ENCODE results near the gene C1S. TPM values are rescaled to one million over a fixed set of nuclear protein-coding genes. Genes with fewer than 3 reads are reported as not detected.
"Not testable (repeated sequence)": the region's sequence is repeated elsewhere in the genome, so short reads cannot be mapped to it uniquely, and the experiment has no call there.

C1S gene
- total RNA-seq, 1 donor, result 0.81 TPM

DNA sequence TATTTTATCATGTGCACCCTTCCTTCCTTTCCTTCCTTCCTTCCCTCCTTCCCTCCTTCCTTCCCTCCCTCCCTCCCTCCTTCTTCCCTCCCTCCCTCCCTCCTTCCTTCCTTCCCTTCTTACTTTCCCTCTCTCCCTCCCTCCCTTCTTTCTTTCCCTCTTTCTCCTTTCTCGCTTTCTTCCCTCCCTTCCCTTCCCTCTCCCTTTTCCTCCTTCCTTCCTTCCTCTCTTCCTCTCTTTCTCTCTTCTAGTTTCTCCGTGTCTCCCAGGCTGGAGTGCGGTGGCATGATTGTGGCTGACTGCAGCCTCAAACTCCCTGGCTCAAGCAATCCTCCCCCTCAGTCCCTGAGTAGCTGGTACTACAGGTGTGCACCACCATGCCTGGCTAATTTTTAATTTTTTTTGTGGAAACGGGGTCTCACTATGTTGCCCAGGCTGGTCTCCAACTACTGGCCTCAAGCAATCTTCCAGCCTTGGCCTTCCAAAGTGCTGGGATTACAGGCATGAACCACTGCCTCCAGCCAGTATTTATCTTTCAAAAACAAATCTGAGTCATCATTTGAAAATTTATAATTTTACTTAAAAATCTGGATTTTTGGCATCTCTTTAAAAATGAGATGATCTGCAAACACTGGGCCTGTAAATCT is 40.7 kb downstream of the C1S start:
- no peak for DNase-seq (ENCODE audit: low read depth in 2 of 3, low spot score in 2 of 3)

DNA sequence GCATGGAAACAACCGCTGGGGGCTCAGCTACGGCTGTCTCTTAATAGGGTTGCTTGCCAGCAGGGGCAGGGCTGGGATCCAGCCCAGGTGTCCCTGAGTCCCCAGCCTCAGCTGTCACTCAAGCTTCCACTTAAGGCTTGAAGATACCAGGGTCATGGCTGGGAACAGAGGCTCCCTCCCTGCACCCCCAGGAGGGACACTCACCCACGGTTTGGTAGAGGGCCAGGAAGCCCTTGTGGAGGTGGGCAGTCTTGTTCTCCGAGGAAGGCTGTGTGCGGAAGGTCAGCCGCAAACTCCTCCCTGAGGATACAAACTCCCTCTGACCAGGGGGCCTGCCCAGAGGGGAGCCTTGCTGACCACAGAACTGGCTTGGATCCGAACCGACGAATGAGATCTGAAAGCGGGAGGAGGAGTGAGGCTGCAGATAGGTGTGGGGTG is 41.2 kb downstream of the C1S start:
- no peak for DNase-seq (ENCODE audit: low read depth in 2 of 3, low spot score in 2 of 3)

DNA sequence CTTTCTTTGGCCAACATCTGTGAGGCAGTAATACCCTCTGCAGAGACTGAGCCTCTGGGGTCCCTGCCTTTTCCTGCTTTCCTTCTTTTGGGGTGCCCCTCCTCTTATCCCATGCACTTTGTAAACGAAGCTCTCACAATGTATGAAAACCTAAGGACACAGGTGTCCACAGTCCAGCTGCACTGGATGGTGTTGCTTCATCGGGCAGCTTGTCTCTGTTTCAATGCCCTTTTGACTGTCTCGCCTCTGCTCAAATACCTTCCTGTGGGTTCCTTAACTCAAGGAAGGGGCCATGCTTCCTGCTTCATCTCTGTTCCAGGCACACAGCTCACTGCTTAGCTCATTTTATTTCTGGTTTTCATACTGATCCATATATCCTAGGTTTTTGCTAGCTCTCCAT is 42.1 kb downstream of the C1S start:
- DNase-seq (ENCODE audit: low read depth in 2 of 3, low spot score in 2 of 3), result no peak

DNA sequence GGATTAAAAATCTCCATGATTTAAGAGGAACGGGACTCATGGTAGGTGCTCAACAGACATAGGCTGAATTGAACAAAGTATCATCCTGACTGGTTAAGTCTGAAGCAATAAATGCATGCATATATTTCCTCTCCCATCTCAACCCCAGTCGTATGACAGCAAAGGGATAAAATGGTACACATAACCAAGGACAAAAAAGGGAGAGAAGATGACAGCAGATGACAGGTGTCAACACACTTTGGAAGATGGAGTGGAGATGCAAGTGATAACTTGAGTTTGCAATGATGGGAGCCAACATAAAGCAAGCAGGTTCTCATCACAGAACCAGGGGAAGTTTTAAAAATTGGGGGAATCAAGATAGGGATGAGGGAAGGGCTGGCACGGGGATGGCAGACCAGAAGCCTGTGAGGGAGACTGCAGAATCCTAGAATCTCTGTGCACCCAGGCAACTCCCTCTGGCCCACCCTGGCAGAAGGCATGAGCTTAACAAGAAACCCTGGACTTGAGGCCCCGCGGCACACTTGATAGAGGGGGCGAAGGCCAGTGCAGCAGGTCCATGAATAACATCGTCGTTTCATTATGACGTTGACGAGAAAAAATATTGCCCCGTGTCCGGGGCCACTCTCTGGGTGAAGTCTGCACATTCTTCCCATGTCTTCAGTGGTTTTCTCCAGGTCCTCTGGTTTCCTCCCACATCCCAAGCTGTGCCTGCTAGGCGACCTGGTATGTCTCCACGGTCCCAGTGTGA is 43.5 kb downstream of the C1S start:
- DNase-seq (ENCODE audit: low read depth in 2 of 3, low spot score in 2 of 3), result no peak

DNA sequence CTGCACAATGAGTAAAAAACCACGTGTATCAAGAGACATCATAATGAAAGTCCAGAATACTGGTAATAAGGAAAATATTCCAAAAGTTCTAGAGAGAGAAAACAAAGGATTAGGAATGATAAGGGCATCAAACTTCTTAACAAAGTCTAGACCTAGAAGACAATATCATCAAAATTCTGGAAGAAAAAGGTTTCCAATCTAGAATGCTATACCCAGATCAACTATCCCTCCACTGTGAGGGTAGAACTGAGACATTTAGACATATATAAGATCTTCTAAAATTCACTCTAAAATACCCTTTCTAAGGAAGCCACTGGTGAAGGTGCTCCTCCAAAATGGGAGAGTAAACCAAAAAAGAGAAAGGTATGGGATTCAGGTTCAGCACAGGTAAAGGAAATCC is 45.6 kb downstream of the C1S start:
- DNase-seq (ENCODE audit: low read depth in 2 of 3, low spot score in 2 of 3), result no peak

DNA sequence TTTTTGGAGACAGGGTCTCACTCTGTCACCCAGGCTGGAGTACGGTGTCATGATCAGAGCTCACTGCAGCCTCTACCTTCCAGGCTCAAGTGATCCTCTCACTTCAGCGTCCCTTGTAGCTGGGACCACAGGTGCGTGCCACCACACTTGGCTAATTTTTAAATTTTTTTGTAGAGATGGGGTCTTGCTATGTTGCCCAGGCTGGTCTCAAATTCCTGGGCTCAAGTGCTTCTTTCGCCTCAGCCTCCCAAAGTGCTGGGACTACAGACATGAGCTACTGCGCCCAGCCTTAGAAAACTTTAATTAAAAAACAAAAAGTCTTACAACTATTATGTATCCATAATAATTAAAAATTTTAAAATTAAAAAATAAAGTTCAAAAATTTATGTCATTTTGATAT is 46.7 kb downstream of the C1S start:
- DNase-seq (ENCODE audit: low read depth in 2 of 3, low spot score in 2 of 3), result not testable (repeated sequence)

DNA sequence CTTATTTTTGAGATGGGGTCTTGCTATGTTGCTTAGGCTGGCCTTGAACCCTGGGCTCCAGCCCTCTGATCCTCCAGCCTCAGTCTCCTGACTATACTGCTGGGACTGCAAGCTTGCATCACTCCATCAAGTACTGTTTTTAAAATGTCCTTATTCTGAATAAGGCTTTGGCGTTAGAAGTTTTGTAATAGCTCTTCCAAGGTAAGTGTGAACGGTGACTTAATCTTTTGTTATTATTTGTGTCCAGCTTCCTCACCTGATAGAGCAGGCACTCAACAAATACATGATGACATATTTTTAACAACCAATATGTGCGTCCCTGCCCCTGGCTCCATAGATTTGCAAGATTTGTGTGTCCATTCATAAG is 47.1 kb downstream of the C1S start:
- DNase-seq (ENCODE audit: low read depth in 2 of 3, low spot score in 2 of 3), result no peak

DNA sequence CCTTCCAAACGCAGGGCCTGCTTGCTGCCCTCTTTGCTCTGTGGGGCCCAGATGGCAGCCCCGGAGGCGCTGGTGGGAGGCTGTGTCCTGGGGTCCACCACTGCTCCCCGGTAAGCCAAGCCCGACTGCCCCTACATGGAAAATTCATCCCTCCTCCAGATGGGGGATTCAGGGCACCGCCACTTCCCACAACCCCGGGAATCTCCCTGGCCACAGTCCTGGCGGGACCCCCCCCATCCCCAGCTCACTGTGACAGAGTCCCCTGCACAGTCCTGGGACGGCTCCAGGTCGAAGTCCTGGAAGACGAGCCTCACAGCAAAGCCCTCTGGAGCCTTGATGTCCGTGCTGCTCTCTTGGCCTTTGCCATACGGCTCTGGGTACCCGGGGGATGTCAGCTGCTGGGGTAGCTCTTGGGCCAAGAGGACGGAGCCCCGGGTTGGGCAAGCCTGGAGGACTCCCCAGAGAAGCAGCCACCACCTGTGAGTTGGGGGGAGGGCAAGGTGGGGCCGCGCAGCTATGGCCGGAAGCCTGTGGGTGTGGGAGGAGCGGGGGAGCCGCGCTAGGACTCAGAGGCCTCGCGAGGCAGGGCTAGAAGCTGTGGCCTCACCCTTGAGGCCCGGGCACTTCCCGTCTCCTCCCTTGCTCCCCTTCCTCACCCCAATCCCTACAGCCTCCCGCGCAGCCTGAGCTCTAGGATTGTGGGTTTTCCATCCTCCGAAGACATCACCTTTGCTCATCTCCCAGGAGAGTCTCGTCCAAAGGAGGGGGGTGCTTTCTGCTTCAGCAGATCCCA is 47.7 kb downstream of the C1S start:
- DNase-seq (ENCODE audit: low read depth in 2 of 3, low spot score in 2 of 3), result peak in 2 of 3 donors; percentile 69 to 80

DNA sequence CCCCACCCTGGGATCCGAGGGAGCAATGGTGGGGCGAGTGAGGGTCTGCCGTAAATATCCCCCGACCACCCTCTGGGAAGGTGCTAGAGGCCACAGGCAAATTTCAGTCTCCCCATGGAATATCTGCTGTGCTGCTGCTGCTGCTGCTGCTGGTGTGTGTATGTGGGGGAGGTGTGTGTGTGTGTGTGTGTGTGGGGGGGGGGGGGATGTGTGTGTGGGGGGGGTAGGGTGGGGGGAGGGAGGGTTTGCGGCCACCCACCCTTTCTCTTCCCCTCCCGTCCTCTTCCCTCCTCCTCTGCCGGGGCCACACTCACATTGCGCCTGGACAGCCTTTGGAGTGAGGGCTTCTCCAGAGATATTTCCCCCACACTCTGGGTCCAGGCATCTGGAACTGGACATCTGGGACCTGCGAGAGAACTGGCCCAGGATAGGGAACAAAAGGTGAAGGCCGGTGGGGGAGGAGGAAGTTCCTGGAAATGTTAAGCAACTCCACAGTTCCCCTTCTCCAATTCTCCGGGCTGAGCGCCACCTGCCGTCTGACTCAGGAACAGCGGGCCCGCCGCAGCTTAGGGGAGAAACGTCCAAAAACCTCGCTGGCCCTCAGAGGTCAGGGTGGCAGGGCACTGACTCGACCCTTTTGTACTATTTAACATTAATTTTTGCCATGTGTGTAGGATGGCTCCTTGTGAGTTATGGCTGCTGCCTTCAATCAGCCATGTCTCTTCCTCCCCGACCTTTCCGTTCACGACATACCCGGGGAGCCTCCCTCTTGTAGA is 48.5 kb downstream of the C1S start, which contains the start of gene C1RL:
Gene C1RL (minus strand): TSS at position 419 of the 776 bp plus-strand sequence. CDS start 34 bp downstream, at position 385.
- DNase-seq (ENCODE audit: low read depth in 2 of 3, low spot score in 2 of 3), result peak in 2 of 3 donors; percentile 75 to 84

DNA sequence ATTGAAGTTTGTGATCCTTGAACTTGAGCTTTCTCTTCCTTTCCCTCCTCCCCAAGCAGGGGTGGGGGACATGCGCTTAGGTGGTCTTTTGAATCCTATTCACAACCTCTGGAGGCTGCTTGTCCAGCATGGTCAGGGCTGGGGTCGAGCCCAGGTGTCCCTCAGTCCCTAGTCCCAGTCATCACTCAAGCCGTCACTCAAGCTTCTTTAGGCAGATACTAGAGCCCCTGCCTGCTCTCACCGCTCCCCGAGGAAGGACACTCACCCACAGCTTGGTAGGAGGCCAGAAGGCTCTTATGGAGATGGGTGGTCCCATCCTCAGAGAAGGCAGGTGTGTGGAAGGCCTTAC is 49.0 kb downstream of the C1S start:
- no peak for DNase-seq (ENCODE audit: low read depth in 2 of 3, low spot score in 2 of 3)

DNA sequence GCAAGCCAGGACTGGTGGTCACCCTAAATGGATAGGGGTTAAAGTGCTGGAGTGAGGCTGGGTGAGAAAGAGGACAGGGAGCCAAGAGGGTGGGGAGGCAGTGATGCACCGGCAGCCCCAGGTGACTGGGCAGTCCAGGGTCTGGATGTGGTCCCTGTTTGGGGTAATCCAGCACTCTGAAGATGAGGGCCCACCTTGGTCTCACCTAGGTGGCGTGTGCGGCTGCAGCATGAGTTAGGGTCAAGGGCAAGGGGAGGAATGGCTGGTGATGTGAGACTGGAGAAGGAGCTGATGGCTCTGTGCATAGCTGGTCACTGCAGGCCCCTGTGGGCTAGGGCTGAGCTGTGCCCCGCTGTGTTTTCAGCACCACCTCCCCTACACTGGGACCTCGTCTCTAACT is 50.1 kb downstream of the C1S start:
- DNase-seq (ENCODE audit: low read depth in 2 of 3, low spot score in 2 of 3), result no peak

DNA sequence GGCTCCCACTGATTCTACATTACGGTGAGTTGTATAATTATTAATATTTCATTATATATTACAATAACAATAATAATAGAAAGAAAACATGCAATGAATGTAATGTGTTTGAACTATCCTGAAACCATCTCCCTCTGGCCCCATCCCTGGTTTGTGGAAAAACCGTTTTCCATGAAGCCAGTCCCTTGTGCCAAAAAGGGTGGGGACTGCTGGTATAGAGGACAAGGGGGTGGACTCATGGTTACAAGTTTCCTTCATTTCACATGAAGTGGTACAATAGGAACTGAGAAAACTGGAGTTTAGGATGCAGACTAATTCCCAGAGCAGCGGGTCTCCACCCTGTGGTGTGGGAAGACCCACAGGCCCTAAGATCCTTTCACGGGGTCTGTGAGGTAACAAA is 51.5 kb downstream of the C1S start:
- no peak for DNase-seq (ENCODE audit: low read depth in 2 of 3, low spot score in 2 of 3)

DNA sequence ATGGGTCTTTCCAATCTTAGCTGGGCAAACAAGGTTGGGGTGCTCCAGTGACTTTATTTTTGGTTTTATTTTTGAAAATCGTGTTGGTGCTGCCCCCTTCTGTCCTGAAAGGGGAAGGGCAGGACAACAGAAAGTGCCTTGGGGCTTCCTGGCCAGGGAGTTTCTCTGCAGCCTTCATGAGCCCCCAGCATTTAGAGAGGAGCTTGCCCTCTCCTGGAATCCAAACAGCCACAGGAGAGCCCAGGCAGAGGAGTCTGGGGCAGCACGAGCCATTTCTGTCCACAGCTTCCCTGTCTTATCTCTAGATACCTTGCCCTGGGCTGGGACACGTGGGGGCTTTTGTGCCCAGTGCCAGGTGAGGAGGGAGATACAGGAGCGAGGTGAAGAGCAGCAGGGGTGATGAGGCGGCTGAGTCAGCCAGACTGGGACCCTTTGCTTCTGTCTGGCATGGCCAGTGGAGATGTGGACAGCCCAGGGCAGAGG is 52.9 kb downstream of the C1S start:
- DNase-seq (ENCODE audit: low read depth in 2 of 3, low spot score in 2 of 3), result peak in 2 of 3 donors; percentile 49 to 67

DNA sequence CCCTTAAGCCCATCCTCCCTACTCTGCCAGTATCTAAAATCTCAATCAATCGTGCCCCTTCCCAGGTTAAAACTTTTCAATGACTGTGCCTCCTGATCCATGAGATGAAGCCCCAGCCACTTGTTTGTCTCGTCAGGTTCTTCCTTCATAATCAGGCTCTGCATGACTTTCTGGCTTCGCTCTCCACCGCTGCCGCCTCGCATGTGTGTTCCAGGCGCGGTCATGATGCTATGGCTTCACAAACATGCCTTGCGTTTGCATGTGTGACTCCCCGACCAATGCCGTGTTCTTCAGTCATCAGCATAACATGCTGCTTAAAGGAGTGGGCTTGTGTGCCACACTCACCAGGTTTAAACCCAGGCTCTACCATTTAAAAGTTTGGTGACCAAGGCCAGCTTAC is 53.5 kb downstream of the C1S start:
- no peak for DNase-seq (ENCODE audit: low read depth in 2 of 3, low spot score in 2 of 3)

DNA sequence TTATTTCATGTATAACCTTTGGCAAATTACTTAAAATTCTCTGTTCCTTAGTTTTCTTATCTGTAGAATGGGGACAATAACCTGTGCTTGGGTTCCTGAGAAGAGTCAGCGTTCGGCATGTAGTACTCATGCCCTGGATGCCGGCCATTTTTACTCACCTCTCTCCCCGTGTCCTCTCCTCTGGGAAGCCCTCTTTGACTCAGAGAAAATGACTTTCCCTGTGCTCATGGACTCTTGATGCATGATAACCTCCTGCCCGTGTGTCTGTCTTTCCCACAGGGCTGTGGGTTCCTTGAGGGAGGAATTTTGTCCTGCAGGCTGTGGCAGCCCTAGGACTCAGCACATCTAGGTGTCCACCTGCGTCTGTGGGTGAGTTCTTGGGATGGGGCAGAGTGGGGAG is 54.3 kb downstream of the C1S start:
- no peak for DNase-seq (ENCODE audit: low read depth in 2 of 3, low spot score in 2 of 3)

DNA sequence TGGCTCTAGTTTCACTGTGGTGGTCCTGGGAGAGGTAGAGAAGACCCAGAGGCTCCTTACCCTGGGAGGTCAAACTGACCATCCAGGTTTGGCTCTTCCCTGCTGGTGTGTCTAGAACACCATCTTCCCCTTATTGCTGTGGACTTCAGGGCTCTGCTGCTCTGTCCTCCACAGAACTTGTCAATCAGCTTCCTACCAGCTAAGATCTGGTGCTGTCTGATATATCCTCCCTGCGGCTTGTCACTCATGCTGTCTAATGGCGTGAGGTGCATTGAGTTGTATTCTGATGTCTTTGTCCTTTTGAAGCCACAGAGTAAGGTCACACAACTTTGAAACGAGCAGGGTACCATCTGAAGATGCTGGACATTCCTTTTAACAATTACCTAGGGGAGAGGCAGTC is 55.7 kb downstream of the C1S start:
- no peak for DNase-seq (ENCODE audit: low read depth in 2 of 3, low spot score in 2 of 3)

DNA sequence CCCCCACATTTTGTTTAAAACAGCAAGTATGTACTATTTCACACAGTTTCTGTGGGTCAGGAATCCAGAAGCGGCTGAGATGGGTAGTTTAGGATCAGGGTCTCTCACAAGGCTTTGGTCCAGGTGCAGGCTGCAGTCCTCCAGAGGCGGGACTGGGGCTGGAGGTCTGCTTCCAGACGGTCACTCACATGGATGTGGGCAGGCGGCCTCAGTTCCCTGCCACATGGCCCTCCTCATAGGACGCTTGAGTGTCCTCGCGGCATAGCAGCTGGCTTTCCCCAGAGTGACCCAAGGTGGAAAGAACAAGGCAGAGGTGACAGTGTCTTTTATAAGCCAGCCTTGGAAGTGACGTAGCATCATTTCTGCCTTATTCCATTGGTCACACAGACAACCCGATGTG is 56.4 kb downstream of the C1S start:
- DNase-seq (ENCODE audit: low read depth in 2 of 3, low spot score in 2 of 3), result no peak

DNA sequence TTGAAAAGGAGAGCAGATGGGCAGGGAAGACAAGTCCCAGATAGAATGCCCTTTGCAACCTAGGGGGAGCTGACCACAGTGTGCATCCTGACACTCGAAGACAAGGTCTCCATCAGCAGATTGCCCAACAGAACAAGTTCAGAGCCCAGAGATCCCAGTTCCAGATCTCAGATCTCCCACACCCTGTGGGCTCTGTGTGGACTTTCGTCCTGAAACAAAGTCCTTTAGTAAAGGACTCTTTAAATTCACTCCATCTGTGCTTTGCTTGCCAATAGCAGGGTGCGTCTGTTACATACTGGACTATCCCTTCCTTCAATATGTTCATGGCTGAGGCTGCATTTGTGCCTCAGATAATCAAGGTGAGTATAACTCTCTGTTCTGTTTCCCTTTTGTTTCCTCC is 57.2 kb downstream of the C1S start:
- DNase-seq (ENCODE audit: low read depth in 2 of 3, low spot score in 2 of 3), result no peak

DNA sequence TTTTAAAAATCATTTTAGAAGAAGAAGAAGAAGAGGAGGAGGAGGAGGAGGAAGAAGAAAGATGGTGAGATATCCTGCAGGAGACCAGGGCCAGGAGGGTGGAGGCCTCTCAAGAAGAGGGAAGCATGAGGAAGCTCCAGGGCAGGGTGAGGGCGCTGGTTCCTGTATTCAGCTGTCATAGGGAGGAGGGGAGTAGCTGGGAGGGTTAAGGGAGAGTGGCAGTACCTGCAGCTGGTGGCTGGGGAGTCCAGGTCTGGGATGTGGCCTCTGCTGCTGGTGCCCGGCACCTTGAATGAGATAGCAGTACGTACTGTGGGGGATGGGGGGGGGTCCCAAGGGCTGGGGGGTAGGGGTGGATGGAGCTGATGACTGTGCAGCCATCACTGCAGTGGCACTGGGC is 58.4 kb downstream of the C1S start:
- DNase-seq (ENCODE audit: low read depth in 2 of 3, low spot score in 2 of 3), result no peak

DNA sequence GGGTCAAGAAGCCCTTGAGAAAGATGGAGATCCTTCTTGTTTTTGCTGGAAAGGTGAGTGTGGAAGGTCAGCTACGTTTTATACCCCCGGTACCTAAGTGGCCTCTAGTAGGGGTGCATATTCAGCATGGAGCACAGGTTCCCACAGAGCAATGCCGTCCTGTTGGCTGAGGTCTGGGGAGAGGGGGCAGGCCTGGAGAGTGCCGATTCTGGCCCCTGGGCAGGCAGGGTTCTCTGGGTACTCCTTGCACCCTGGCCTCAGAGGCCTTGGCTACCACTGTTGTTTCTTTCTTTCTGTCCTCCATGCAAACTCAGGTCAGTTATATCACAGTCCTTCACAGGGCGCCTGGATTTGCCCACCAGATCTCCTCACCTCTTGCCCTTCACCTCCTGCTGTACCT is 59.6 kb downstream of the C1S start:
- DNase-seq (ENCODE audit: low read depth in 2 of 3, low spot score in 2 of 3), result no peak
